ENCODE data around the gene CCDC92B. TPM values are rescaled to one million over a fixed set of nuclear protein-coding genes. Genes with fewer than 3 reads are reported as not detected.
A peak's percentile ranks its signal among the peaks of the same experiment; 100 is the strongest.

CCDC92B gene
- total and polyA plus RNA-seq, 2 of the 13 experiments (the other 11 are each of a cell fraction or from before 2014, with no cell fraction given), result not detected

DNA sequence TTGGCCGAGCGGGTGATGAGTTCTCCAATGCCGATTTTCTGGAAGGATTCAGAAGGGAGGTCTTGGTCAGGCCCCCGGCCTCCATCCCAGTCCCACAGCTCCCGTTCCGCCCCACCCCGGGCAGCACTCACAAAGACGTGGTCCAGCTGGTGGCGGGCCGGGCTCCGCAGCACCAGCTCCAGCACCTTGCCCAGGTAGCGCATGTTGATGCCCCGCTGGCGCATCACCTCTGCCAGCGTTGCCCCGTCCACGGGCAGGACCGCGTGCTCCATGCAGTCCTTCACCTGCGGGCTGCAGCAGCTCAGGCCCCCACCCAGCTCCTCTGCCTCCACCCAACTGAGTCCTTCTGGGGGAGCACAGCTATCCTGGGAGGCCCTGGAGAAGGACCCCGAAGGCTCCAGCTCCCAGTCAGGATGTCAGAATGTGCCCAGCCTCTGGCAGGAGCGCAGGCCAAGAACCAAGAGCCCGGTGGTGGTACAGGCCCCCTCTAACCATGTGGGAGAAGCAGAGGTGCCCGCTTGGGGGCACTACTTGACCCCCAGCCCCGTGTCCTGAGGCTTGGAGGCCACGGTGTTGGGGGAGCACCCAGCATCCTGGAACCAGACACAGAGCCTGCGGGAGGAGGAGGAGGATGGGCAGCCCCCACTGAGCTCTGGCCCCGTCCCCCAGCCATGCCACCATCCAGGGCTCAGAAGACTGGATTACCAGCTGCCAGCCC is 54.0 kb downstream of the CCDC92B start (continued):
- TF ChIP-seq, protein P1, sequence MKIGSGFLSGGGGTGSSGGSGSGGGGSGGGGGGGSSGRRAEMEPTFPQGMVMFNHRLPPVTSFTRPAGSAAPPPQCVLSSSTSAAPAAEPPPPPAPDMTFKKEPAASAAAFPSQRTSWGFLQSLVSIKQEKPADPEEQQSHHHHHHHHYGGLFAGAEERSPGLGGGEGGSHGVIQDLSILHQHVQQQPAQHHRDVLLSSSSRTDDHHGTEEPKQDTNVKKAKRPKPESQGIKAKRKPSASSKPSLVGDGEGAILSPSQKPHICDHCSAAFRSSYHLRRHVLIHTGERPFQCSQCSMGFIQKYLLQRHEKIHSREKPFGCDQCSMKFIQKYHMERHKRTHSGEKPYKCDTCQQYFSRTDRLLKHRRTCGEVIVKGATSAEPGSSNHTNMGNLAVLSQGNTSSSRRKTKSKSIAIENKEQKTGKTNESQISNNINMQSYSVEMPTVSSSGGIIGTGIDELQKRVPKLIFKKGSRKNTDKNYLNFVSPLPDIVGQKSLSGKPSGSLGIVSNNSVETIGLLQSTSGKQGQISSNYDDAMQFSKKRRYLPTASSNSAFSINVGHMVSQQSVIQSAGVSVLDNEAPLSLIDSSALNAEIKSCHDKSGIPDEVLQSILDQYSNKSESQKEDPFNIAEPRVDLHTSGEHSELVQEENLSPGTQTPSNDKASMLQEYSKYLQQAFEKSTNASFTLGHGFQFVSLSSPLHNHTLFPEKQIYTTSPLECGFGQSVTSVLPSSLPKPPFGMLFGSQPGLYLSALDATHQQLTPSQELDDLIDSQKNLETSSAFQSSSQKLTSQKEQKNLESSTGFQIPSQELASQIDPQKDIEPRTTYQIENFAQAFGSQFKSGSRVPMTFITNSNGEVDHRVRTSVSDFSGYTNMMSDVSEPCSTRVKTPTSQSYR (CRISPR knock-in tag; IDR thresholded peaks at IDR 0.05; ENCODE audit: borderline replicate concordance), result no peak
- TF ChIP-seq KLF12 (CRISPR knock-in tag; IDR thresholded peaks at IDR 0.05; ENCODE audit: borderline replicate concordance), result no peak
- no peak for TF ChIP-seq ZNF629 (CRISPR knock-in tag; conservative IDR thresholded peaks at IDR 0.05)
- TF ChIP-seq, protein P2, sequence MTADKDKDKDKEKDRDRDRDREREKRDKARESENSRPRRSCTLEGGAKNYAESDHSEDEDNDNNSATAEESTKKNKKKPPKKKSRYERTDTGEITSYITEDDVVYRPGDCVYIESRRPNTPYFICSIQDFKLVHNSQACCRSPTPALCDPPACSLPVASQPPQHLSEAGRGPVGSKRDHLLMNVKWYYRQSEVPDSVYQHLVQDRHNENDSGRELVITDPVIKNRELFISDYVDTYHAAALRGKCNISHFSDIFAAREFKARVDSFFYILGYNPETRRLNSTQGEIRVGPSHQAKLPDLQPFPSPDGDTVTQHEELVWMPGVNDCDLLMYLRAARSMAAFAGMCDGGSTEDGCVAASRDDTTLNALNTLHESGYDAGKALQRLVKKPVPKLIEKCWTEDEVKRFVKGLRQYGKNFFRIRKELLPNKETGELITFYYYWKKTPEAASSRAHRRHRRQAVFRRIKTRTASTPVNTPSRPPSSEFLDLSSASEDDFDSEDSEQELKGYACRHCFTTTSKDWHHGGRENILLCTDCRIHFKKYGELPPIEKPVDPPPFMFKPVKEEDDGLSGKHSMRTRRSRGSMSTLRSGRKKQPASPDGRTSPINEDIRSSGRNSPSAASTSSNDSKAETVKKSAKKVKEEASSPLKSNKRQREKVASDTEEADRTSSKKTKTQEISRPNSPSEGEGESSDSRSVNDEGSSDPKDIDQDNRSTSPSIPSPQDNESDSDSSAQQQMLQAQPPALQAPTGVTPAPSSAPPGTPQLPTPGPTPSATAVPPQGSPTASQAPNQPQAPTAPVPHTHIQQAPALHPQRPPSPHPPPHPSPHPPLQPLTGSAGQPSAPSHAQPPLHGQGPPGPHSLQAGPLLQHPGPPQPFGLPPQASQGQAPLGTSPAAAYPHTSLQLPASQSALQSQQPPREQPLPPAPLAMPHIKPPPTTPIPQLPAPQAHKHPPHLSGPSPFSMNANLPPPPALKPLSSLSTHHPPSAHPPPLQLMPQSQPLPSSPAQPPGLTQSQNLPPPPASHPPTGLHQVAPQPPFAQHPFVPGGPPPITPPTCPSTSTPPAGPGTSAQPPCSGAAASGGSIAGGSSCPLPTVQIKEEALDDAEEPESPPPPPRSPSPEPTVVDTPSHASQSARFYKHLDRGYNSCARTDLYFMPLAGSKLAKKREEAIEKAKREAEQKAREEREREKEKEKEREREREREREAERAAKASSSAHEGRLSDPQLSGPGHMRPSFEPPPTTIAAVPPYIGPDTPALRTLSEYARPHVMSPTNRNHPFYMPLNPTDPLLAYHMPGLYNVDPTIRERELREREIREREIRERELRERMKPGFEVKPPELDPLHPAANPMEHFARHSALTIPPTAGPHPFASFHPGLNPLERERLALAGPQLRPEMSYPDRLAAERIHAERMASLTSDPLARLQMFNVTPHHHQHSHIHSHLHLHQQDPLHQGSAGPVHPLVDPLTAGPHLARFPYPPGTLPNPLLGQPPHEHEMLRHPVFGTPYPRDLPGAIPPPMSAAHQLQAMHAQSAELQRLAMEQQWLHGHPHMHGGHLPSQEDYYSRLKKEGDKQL (CRISPR knock-in tag; IDR thresholded peaks at IDR 0.05; ENCODE audit: low read depth), result no peak
- TF ChIP-seq RBM22 (optimal IDR thresholded peaks at IDR 0.05; ENCODE audit: low read length), result peak; percentile 66
- TF ChIP-seq, protein P3, sequence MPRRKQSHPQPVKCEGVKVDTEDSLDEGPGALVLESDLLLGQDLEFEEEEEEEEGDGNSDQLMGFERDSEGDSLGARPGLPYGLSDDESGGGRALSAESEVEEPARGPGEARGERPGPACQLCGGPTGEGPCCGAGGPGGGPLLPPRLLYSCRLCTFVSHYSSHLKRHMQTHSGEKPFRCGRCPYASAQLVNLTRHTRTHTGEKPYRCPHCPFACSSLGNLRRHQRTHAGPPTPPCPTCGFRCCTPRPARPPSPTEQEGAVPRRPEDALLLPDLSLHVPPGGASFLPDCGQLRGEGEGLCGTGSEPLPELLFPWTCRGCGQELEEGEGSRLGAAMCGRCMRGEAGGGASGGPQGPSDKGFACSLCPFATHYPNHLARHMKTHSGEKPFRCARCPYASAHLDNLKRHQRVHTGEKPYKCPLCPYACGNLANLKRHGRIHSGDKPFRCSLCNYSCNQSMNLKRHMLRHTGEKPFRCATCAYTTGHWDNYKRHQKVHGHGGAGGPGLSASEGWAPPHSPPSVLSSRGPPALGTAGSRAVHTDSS (CRISPR knock-in tag; conservative IDR thresholded peaks at IDR 0.05), result no peak
- TF ChIP-seq, protein P4, sequence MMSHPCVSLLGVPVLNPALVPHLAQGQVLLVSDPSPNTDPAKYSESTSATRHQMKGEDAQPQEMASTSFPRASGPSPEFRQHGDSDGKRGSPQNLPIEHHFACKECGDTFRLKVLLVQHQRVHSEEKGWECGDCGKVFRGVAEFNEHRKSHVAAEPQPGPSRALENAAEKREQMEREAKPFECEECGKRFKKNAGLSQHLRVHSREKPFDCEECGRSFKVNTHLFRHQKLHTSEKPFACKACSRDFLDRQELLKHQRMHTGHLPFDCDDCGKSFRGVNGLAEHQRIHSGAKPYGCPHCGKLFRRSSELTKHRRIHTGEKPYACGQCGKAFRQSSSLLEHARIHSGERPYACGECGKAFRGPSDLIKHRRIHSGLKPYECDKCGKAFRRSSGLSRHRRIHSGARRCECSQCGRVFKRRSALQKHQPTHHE (CRISPR knock-in tag; IDR thresholded peaks at IDR 0.05; ENCODE audit: borderline replicate concordance), result no peak
- TF ChIP-seq KDM2A (CRISPR knock-in tag; IDR thresholded peaks at IDR 0.05; ENCODE audit: borderline replicate concordance, low read depth), result no peak
- TF ChIP-seq, protein P5, sequence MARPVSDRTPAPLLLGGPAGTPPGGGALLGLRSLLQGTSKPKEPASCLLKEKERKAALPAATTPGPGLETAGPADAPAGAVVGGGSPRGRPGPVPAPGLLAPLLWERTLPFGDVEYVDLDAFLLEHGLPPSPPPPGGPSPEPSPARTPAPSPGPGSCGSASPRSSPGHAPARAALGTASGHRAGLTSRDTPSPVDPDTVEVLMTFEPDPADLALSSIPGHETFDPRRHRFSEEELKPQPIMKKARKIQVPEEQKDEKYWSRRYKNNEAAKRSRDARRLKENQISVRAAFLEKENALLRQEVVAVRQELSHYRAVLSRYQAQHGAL (CRISPR knock-in tag; IDR thresholded peaks at IDR 0.05; ENCODE audit: not compliant biosample characterization), result no peak
- peak; percentile 11 for TF ChIP-seq AGO2 (optimal IDR thresholded peaks at IDR 0.05; ENCODE audit: low read depth, low read length)
- no peak for TF ChIP-seq REPIN1 (CRISPR knock-in tag; IDR thresholded peaks at IDR 0.05; ENCODE audit: borderline replicate concordance, low read depth)
- no peak for TF ChIP-seq LCORL (IDR thresholded peaks at IDR 0.05)
- TF ChIP-seq LCORL (CRISPR knock-in tag; IDR thresholded peaks at IDR 0.05), result no peak
